HepG2 (cell line): ENCODE measurements around the gene TRIM69. TPM values are rescaled to one million over a fixed set of nuclear protein-coding genes. Genes with fewer than 3 reads are reported as not detected.

ENCODE experiments used
- ATAC-seq: fragments of 200-7000 bp; cut with Tn5 transposase; 3 replicates; pipeline ENCODE4 v1.9.1; 2020; ENCODE audit warnings: mild to moderate bottlenecking, moderate library complexity
- BruUV-seq: library from RNA; stranded (reverse); fragments of 400-500 nt; replicated peaks from 2 replicates; lab custom pipeline; 2021; lab: Mats Ljungman, UMichigan
- CTCF ChIA-PET: fragments of 300-600 bp; formaldehyde crosslinking; extraction: SDS; loops from one replicate; lab custom pipeline; 2021; ENCODE audit warnings: low total read pairs, inconsistent platforms, low intra/inter-chr PET ratio; lab: Yijun Ruan, JAX
- POLR2A ChIA-PET: fragments of 350-600 bp; sonication (Branson Sonifier 250); formaldehyde crosslinking; loops from one replicate; lab custom pipeline; 2020; ENCODE audit warnings: antibody characterized with exemption, inconsistent platforms; lab: Yijun Ruan, JAX
- DNase-seq: peaks from one replicate; pipeline ENCODE4 v3.0.0-alpha.2; 2015; ENCODE audit warnings: low spot score
- FAIRE-seq: peaks from 3 replicates; lab custom pipeline; 2011; peaks lifted over from hg19 to GRCh38; lab: Jason Lieb, UNC
- H2AFZ ChIP-seq: one replicate; pipeline ENCODE4 v1.6.1; 2011; ENCODE audit warnings: low read length, inconsistent platforms
- H3K27ac ChIP-seq: fragments of 300-600 bp; 3 replicates; pipeline ENCODE4 v1.8.0; 2011; ENCODE audit warnings: mixed run types, mild to moderate bottlenecking, mixed read lengths, low read length, inconsistent platforms; ENCODE audit not compliant: insufficient read depth; ENCODE audit errors: extremely low read length
- H3K27me3 ChIP-seq, 2 experiments: fragments of 200-600 bp in 1 of 2; 2 replicates in 1 of 2; 3 replicates in 1 of 2; pipeline versions ENCODE4 v1.6.0 to v1.8.0; 2011; ENCODE audit warnings: low read length in 2 of 2, mild to moderate bottlenecking in 2 of 2, moderate library complexity in 2 of 2, inconsistent platforms in 1 of 2; ENCODE audit not compliant: insufficient read depth in 2 of 2, control insufficient read depth in 1 of 2
- H3K36me3 ChIP-seq, 2 experiments: fragments of 200-600 bp in 1 of 2; replicated peaks in 1 of 2; 2 replicates in 1 of 2; 3 replicates in 1 of 2; pipeline versions ENCODE4 v1.5.1 to v1.8.0; 2011; ENCODE audit warnings: low read length in 2 of 2, inconsistent platforms in 1 of 2; ENCODE audit not compliant: insufficient read depth in 2 of 2, control insufficient read depth in 1 of 2
- H3K4me1 ChIP-seq: 2 replicates; pipeline ENCODE4 v1.5.1; 2012; ENCODE audit warnings: low read length, inconsistent platforms; ENCODE audit not compliant: insufficient read depth
- H3K4me2 ChIP-seq: 2 replicates; pipeline ENCODE4 v1.6.0; 2011; ENCODE audit warnings: low read depth, low read length, inconsistent platforms
- H3K4me3 ChIP-seq, 3 experiments: fragments of 200-600 bp in 1 of 3; sonication (generic), shearing (Covaris generic) in 1 of 3; replicated peaks in 1 of 3; 2 replicates each; pipeline ENCODE4 v1.5.1; 2011 to 2016; ENCODE audit warnings: low read length in 3 of 3, inconsistent platforms in 2 of 3, low read depth in 2 of 3, mild to moderate bottlenecking in 2 of 3, control low read depth in 1 of 3, mixed read lengths in 1 of 3; ENCODE audit not compliant: insufficient read depth in 1 of 3
- H3K79me2 ChIP-seq: one replicate; pipeline ENCODE4 v1.6.1; 2011; ENCODE audit warnings: low read length, inconsistent platforms; ENCODE audit not compliant: insufficient read depth
- H3K9ac ChIP-seq: 2 replicates; pipeline ENCODE4 v1.6.0; 2011; ENCODE audit warnings: mild to moderate bottlenecking, low read depth, low read length, inconsistent platforms; ENCODE audit not compliant: insufficient read depth
- H3K9me3 ChIP-seq: 2 replicates; pipeline ENCODE4 v1.5.1; 2012; ENCODE audit warnings: mild to moderate bottlenecking, low read length
- H4K20me1 ChIP-seq: 2 replicates; pipeline ENCODE4 v1.6.0; 2011; ENCODE audit warnings: inconsistent platforms, mild to moderate bottlenecking, low read length, moderate library complexity; ENCODE audit not compliant: insufficient read depth
- FOXA3 ChIP-seq: IDR thresholded peaks from 2 replicates; pipeline ENCODE4 v1.6.1; 2016; ENCODE audit warnings: missing genetic modification reagents, missing compliant biosample characterization
- HOMEZ ChIP-seq: IDR thresholded peaks from 2 replicates; pipeline ENCODE4 v1.6.1; 2016; ENCODE audit warnings: low read depth
- POLR2G ChIP-seq: fragments of 200-400 bp; formaldehyde crosslinking; IDR thresholded peaks from 2 replicates; pipeline ENCODE4 v1.6.1; 2018; ENCODE audit warnings: mild to moderate bottlenecking, low read depth, low read length, moderate library complexity
- RBM22 ChIP-seq: fragments of 200-400 bp; formaldehyde crosslinking; optimal IDR thresholded peaks from 2 replicates; pipeline ENCODE3; 2017; ENCODE audit warnings: mild to moderate bottlenecking, low read length, moderate library complexity
- ZBTB37 ChIP-seq: sonication (generic); formaldehyde crosslinking; IDR thresholded peaks from 2 replicates; pipeline ENCODE4 v1.4.0; 2020; ENCODE audit warnings: mild to moderate bottlenecking, missing genetic modification reagents
- WGBS: methylation state at CpG from one replicate; pipeline ENCODE4 v1.1.6; 2017; ENCODE audit warnings: low lambda C conversion rate; 5-methylcytosine and 5-hydroxymethylcytosine counted together
- in situ Hi-C: cut with HindIII; loops from 2 replicates; pipeline ENCODE4 v1.10.0; 2017; ENCODE audit warnings: low pct_unique_long_range_greater_than_20kb; ENCODE audit not compliant: extremely low pct_ligation_motif_present
- intact Hi-C: fragments of 100-400 bp; cut with micrococcal nuclease; formaldehyde crosslinking; loops from one replicate; pipeline ENCODE4 v1.10.0; 2022; ENCODE audit not compliant: unreplicated experiment
- polyA plus RNA-seq, 8 experiments: library from polyadenylated mRNA; depleted of rRNA in 3 of 8; stranded (reverse) in 7 of 8; unstranded in 1 of 8; fragments of >200 nt; fragmentation: Illumina TruSeq in 4 of 8; extraction: Trizol in 4 of 8; gene quantifications; 2 replicates each; pipeline versions ENCODE4 v1.2.1 to v1.2.3, GENCODE V29; 2011 to 2016; ENCODE audit warnings: low read depth in 4 of 8, missing spikeins in 1 of 8, mixed read lengths in 1 of 8; ENCODE audit not compliant: insufficient read depth in 1 of 8
- total RNA-seq, 5 experiments: library from RNA; depleted of rRNA; stranded (reverse); fragments of >200 nt; fragmentation: Illumina TruSeq; extraction: Trizol; gene quantifications; 2 replicates each; pipeline ENCODE4 v1.2.3, GENCODE V29; 2016; ENCODE audit warnings: low read depth in 1 of 5

Gene TRIM69
- total and polyA plus RNA-seq, 2 of the 13 experiments (the other 11 are each of a cell fraction or from before 2014, with no cell fraction given) = 2.6 to 3.2 TPM

GRCh38 chr15:44719293-44719999 is 16.9 kb upstream of the TRIM69 start:
- H3K4me2 ChIP-seq = no peak overlapping the region
- intact Hi-C loops (no loop called here), in situ Hi-C loops (no loop called here)
- FAIRE-seq (no peak), DNase-seq (peak; percentile 29), ATAC-seq (peak; percentile 69)
- 81% methylated on average over 4 of the region's 4 CpGs for WGBS
- CTCF ChIA-PET = no interaction called here
- POLR2A ChIA-PET = interaction anchor here (1.7 to 3.4 kb wide), 2 partner anchors 8 to 9 kb away, joined by 10 to 17 read pairs; partner anchors contain the start of genes B2M and PATL2
- no peak overlapping the region for H2AFZ ChIP-seq
- H3K27ac ChIP-seq = peak overlapping the region; percentile 16
- peak; percentile 46 for TF ChIP-seq RBM22
- TF ChIP-seq POLR2G = peak; percentile 57
- TF ChIP-seq ZBTB37 (CRISPR knock-in tag) = no peak
- peak; percentile 10; the same call in 1 of the 2 replicates for TF ChIP-seq FOXA3
- TF ChIP-seq HOMEZ (CRISPR knock-in tag) = peak; percentile 13; the same call in 1 of the 2 replicates
- no peaks in the 10 kb centered on the region for H4K20me1 ChIP-seq
- no peaks in the 10 kb centered on the region for H3K9me3 ChIP-seq
- H3K36me3 ChIP-seq = peaks cover 8 to 29% of the 10 kb centered on the region in 2 experiments
- H3K79me2 ChIP-seq = peaks cover 7% of the 10 kb centered on the region
- no TSS peak for BruUV-seq
- no peaks in the 10 kb centered on the region for H3K27me3 ChIP-seq
- peaks cover 37% of the 10 kb centered on the region for H3K4me1 ChIP-seq
- H3K9ac ChIP-seq = no peak overlapping the region
- H3K4me3 ChIP-seq = no peak overlapping the region
